Right lobe of liver (tissue), 6 donors: ENCODE measurements around the gene SIGLEC1. TPM values are rescaled to one million over a fixed set of nuclear protein-coding genes. Genes with fewer than 3 reads are reported as not detected.
A peak's percentile ranks its signal among the peaks of the same experiment; 100 is the strongest.

ENCODE experiments used
- ATAC-seq, 4 donors: fragments of 200-7000 bp; cut with Tn5 transposase; one replicate each; pipeline ENCODE4 v1.9.1; 2020; ENCODE audit warnings: mild to moderate bottlenecking in 4 of 4, moderate library complexity in 4 of 4
- DNase-seq, 3 donors: peaks; one replicate each; pipeline ENCODE4 v3.0.0-alpha.2; 2020
- H3K27ac ChIP-seq, 3 donors: fragments of 200-600 bp; one replicate each; pipeline ENCODE4 v1.8.0; 2022
- H3K27me3 ChIP-seq, 2 donors: fragments of 200-600 bp; one replicate each; pipeline ENCODE4 v1.8.0; 2022
- H3K36me3 ChIP-seq, 4 donors: fragments of 200-600 bp; sonication (generic) in 1 of 4; one replicate each; pipeline versions ENCODE4 v1.5.1 to v1.8.0; 2017 to 2022; ENCODE audit warnings: control low read depth in 1 of 4
- H3K4me1 ChIP-seq, 4 donors: fragments of 200-600 bp; sonication (generic) in 1 of 4; one replicate each; pipeline versions ENCODE4 v1.5.1 to v1.8.0; 2017 to 2022; ENCODE audit warnings: control low read depth in 1 of 4
- H3K4me3 ChIP-seq, 3 donors: fragments of 200-600 bp; one replicate each; pipeline ENCODE4 v1.8.0; 2022
- H3K9me3 ChIP-seq, 4 donors: fragments of 200-600 bp; sonication (generic) in 1 of 4; one replicate each; pipeline versions ENCODE4 v1.5.1 to v1.8.0; 2017 to 2022; ENCODE audit warnings: control low read depth in 1 of 4
- CTCF ChIP-seq, 4 donors: fragments of 200-600 bp in 3 of 4; fragments of 450-650 bp in 1 of 4; IDR thresholded peaks; one replicate each; pipeline versions ENCODE4 v1.5.1 to v1.8.0; 2016 to 2022; ENCODE audit warnings: antibody characterized with exemption in 4 of 4, mild to moderate bottlenecking in 2 of 4
- POLR2A ChIP-seq: fragments of 450-650 bp; IDR thresholded peaks from one replicate; pipeline ENCODE4 v1.6.1; 2017; ENCODE audit warnings: antibody characterized with exemption, mild to moderate bottlenecking
- WGBS: methylation state at CpG from one replicate; pipeline ENCODE4 v1.1.6; 2018; ENCODE audit warnings: low coverage, low lambda C conversion rate; ENCODE audit not compliant: insufficient coverage; ENCODE audit errors: missing lambda C conversion rate; 5-methylcytosine and 5-hydroxymethylcytosine counted together
- intact Hi-C, 2 donors: fragments of 100-400 bp; cut with DNase I; formaldehyde crosslinking; loops; one replicate each; pipeline versions ENCODE4 v1.11.2 to v1.14.1; 2022
- total RNA-seq, 6 experiments: library from RNA; depleted of rRNA in 2 of 6; stranded (reverse); fragments of >200 nt in 2 of 6; fragmentation: NEBNext Ultra II Directional in 3 of 6; extraction: Animal tissue kit (Norgen Biotek cat#: 25700) in 3 of 6; gene quantifications; one replicate each; pipeline versions ENCODE4 v1.1.0 to v1.2.4, GENCODE V29; 2016 to 2023
- donor health status: DM: no; HTN: yes; CAD: no.
- donor health status: DM: no; HTN: no; CAD: no.
- donor health status: DM: no; HTN: no; CAD: no.
- donor health status: DM: no; HTN: yes; CAD: no.
- donor health status: DM: no; HTN: yes; CAD: no.

Gene SIGLEC1
- total RNA-seq, 6 experiments from 2014 or later: 2.6 to 13.9 (median 5.7) TPM

- 60% methylated on average over 1 of the region's 7 CpGs for WGBS
These were observed 27.6 kb upstream of the SIGLEC1 start for GRCh38 chr20:3739926-3740451.

GRCh38 chr20:3739054-3739925 is 26.9 kb upstream of the SIGLEC1 start:
- no peaks in the 10 kb centered on the region for H3K27me3 ChIP-seq
- H3K27ac ChIP-seq: peak overlapping the region in 2 of 3 donors; percentile 27 to 36
- intact Hi-C loops: no loop called here
- DNase-seq (no peak), ATAC-seq (peak; percentile 26 to 70 (median 60))
- 64% methylated on average over 4 of the region's 19 CpGs for WGBS
- H3K4me3 ChIP-seq: no peak overlapping the region
- H3K9me3 ChIP-seq: no peaks in the 10 kb centered on the region
- H3K4me1 ChIP-seq: peaks cover 0 to 37% (median 6%) of the 10 kb centered on the region in 4 donors
- TF ChIP-seq POLR2A: no peak
- no peak for TF ChIP-seq CTCF (IDR thresholded peaks at IDR 0.05)
- no peaks in the 10 kb centered on the region for H3K36me3 ChIP-seq

More at GRCh38 chr20:3739926-3740451, 27.6 kb upstream of the SIGLEC1 start:
- no peaks in the 10 kb centered on the region for H3K27me3 ChIP-seq
- H3K4me1 ChIP-seq: peaks cover 0 to 37% (median 6%) of the 10 kb centered on the region in 4 donors
- no peaks in the 10 kb centered on the region for H3K36me3 ChIP-seq
- H3K4me3 ChIP-seq: no peak overlapping the region
- TF ChIP-seq POLR2A (no peak), CTCF (IDR thresholded peaks at IDR 0.05) (no peak)
- intact Hi-C loops: no loop called here
- H3K9me3 ChIP-seq: no peaks in the 10 kb centered on the region
- DNase-seq (no peak), ATAC-seq (no peak)
- H3K27ac ChIP-seq: peak overlapping the region in 2 of 3 donors; percentile 27 to 36

- Histone ChIP-seq H3K27ac (peak overlapping the region in 1 of 3 donors; percentile 40), H3K4me1 (peaks cover 0 to 37% (median 6%) of the 10 kb centered on the region in 4 donors), H3K9me3 (no peaks in the 10 kb centered on the region), H3K4me3 (no peak overlapping the region), H3K36me3 (no peaks in the 10 kb centered on the region), H3K27me3 (no peaks in the 10 kb centered on the region)
- TF ChIP-seq CTCF (IDR thresholded peaks at IDR 0.05): no peak
- no peak for TF ChIP-seq POLR2A
- ATAC-seq (peak; percentile 43 to 84 (median 56)), DNase-seq (peak in 1 of 3 donors; percentile 56)
- intact Hi-C loops: no loop called here
- 36% methylated on average over 8 of the region's 11 CpGs for WGBS
These were observed 26.0 kb upstream of the SIGLEC1 start for GRCh38 chr20:3738111-3739053.

GRCh38 chr20:3735768-3736167 is 23.4 kb upstream of the SIGLEC1 start:
- WGBS: 48% methylated on average over 3 of the region's 4 CpGs
- Histone ChIP-seq H3K4me3 (no peak overlapping the region), H3K27me3 (no peaks in the 10 kb centered on the region), H3K9me3 (no peaks in the 10 kb centered on the region), H3K27ac (no peak overlapping the region), H3K4me1 (peaks cover 0 to 37% (median 6%) of the 10 kb centered on the region in 4 donors), H3K36me3 (no peaks in the 10 kb centered on the region)
- no peak for DNase-seq
- ATAC-seq: peak in 1 of 4 donors; percentile 3
- no peak for TF ChIP-seq POLR2A
- TF ChIP-seq CTCF (IDR thresholded peaks at IDR 0.05): no peak
- intact Hi-C loops: no loop called here
